NCI-H82 treated with DMSO at 0.1 percent for 48 hours (cell line): Measurements from ENCODE around the gene B3GALT4.

Experiments
- DNase-seq: peaks from one replicate; lab custom pipeline; 2025; ENCODE audit not compliant: unreplicated experiment; lab: John Stamatoyannopoulos, UW

B3GALT4 gene

DNA sequence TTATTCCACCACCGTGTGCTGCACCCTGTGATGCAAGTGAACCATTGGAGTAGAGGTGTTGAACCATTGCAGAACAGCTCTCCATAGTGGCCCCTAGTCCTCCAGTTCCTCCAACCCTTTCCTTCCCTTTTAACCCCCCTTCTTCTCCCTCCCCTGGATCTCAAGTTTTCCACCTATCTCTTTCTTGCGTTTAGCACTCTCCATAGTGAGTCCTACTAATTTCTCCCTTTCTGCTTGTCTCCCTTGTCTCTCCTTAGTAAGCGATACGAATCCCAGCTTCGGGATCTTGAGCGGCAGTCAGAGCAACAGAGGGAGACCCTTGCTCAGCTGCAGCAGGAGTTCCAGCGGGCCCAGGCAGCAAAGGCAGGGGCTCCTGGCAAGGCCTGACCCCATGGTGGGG is 13.5 kb downstream of the B3GALT4 start:
- no peak for DNase-seq

DNA sequence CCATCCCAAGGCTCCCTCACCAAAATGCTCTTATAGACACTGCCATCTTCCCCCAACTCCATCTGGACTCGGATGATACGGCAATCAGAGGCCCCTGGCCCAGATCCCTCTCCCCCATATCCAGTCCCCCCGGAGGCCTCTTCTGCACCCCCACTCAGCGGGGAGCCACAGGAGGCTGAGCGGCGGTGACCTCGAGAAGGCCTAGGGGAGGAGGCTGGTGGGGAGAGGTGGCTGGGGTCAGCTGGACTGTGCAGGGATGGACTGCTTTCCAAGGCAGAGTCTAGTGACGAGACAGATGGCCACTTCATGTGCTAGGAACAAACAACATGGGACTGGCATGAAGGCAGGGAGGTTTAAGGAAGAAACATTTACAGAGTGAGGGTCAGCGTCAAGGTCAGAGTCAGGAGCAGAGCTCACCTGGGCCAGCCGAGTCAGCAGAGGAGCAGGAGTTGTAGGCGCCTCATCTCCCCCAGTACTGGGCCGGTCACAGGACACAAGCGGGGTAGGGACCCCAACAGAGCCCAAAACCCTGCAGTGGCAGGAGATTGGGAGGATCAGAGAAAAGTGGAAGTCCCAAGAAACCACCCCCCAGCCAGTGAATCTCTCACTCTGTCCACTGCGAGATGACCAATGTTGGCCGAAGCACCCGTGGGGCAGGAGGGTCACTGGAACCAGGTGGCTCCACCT is 16.2 kb downstream of the B3GALT4 start:
- DNase-seq = no peak

DNA sequence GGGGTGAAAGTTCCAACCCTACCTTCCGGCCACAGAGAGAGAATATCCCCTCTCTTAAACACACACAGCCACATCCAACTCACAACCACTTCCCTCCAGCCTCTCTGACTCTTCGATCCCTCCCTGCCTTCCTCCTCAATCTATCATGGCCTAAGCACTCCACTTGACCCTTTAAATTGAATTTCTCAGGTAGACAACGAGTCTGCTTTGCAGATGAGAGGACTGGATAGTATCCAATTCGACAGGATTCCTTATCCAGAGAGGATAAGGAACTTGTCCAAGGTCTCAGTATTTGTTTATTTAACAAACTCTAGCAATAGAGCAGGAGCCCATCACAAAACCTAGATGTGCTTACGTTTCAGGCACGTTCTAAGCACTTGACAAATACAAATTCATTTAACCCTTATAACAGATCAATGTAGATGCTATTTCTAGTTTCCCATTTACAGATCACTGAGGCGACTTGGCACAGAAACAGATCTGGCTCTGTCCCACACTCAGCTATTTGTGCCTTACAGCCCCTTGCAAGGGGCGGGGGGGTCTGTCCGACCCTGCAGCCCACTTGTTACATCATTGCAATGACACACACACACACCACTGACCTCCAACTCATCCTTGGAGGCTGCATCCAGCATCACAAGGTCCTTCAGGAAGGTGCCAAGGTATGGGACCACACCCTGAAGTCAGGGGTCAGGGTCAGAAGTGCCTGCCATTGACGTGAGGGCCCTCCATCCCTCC is 17.3 kb downstream of the B3GALT4 start:
- no peak for DNase-seq

DNA sequence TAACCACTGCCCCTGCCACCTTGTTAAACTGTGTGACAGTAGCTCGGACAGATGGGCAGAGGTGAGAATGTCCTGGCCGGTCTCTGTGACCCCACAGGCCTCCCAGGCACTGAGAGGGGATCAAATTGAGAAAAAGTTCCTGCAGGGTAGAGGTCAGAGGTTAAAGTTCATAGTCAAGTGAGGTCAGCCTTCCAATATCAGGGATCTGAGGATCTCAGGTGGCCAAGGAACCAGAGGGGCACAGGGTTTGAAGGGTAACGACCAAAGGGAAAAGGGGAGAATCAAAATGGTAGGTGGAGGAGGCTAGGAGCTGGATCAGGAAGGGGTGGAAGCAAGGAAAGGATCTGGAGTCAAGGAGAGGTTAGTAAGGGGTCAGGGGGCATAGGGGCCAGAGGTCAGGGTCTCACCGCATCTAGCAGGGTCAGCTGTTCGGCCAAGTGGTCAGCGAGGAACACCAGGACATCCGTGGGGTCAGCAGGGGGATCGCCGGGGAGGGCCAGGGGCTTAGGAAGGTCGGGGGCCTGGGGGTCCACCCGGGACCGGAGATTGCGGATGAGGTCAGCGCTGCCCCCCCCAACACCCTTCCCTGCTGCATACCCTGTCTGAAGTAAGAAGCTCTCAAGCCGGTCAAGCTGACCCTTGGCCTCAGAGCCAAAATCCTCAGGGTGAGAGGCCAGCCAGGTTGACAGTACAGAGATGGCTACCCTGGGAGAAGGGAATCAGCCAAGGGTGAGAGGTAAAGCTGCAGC is 18.9 kb downstream of the B3GALT4 start:
- DNase-seq = no peak

DNA sequence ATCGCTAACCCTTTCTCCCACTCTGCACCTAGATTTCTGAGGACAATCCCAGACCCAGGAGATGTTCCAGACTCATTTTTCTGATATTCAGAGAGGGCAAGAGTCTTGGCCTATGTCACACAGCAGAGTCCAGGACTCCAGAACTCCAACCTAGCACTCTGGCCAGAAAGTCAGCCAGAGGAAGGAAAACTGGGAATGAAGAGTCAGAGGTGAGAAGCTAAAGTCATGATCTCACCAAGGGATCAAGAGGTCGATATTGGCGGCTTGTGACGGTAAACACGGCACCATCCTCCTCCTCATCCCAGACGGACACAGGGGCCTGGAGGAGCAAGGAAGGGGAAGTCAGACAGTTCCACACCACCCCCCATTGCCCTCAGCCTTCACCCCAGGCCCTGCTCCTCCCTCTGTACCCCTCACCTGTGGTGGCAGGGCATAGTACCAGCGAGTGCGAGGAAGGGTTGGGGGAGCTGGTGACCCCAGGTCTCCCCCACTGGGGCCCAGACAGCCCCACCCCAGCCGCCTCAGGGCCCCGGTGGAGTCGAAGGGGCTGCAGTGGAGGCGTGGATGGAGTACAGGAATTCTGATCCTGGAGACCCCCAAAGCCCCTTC is 20.0 kb downstream of the B3GALT4 start:
- no peak for DNase-seq

DNA sequence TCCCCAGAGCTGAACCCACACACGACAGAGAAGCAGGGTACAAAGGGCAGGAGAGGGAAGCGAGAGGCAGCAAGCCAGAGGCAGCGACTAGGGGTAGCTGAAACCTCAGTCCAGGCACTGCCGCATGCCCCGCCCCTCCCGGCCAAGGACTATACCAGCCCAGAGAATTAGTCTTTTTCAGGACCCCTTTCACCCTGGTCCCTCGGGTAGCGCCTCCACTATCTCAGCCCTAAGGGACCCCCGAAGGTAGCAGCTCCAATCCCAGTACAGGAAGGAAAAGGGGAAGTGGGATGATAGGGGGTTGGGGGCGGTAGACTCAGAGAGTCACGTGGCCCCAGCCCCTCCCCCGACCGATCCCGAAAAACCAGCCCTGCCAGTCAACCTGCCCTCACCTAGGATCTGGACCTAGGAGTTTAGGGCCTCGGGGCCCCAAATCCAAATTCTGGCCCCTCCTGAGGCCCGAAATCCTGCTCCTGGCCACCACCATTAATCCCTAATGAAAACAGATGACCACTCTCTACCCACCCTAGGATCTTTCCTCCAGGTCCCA is 20.6 kb downstream of the B3GALT4 start:
- no peak for DNase-seq

DNA sequence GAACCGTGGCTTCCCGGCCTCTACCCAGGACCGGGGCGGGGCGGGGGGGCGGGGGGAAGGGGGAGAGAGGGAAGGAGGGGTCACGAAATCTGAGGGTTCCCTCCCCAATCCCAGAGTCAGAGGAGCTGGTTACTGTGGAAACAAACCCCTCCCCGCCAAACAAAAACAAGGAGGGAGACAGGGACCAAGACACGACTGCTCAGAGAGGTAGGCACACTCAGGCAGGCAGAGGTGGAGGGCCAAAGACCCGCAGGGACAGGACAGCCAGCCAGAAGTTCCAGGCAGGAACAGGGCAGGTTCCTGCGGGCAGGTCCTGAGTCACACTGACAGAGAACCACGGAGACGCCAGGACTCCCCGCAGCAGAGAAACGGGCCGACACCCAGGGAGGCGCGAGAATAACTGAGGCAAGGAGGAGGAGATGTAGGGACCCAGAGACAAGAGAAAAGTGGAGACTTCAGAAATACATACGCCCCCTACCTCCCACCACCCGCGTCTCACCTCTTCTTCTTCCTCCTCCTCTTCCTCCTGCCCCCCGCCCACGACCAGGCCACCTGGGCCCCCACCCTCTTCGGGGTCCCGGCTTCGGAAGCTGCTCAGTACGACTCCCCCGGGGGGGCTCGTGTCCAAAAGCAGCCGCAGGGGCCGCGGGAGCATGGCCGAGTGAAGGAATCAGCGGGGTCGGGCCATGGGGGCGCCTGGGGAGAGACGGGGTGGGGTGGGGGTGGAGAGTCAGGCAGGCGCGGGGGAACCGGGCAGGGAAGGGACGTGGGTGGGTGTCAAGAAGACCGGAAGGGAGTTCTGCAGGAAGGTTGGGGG is 21.2 kb downstream of the B3GALT4 start:
- no peak for DNase-seq

DNA sequence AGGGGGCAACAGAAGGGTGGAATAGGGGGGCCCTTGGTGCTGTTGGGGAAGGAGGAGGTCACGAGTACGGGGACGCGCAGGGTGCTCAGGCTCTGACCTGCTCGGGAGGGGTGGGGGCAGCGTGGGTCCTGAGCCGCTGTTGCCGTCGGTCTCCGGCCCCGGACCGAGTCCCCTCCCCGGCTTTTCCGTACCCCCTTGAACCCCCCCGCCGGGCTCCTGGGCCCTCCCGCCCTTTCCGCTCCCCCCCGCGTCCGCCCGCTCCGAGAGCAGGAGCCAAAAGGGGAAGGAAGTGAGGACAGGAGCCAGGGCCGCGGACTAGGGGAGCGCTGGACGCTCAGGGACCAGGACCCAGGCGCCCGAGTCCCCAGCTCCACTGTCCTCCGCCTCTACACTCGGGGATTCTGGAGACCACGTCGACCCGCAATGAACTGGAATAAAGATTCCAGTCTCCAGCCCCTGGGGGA is 21.9 kb downstream of the B3GALT4 start, which contains the start of gene RGL2:
Gene RGL2, minus strand, starts transcription at position 170 of the 464 bp plus-strand sequence. CDS start 332 bp downstream, outside the sequence.
- DNase-seq = no peak

DNA sequence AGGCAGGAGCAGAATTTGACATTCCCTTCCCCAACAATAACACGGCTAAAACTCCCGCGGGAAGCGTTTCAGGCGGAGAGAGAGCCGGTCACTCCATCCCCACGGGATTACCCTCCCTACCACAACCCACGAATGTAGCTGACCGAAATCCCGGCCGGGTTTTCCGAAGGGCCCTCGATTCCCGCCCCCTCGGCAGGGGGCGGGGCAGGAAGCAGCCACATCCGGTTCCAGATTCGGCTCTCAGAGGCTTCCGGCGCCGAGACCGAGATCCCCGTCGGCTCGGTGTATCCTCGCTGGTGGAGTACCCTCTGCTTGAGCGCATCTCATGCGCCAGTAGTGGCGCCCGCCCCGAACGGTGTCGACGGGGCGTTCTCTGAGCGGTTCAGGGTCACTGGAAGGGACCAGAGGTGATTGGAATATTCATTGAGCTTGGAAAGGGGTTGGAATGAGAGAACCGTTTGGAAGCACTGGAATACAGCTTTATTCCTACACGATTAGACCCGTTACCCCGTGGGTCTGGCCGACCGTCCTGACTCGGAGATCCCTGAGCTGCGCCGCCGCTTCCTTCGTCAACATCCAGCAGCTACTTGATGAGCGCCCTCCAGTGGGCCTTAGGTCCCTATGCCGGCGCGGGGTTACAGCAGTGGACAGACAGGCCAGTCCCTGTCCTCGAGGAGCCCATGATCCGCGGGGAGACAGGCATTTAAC is 22.5 kb downstream of the B3GALT4 start:
- DNase-seq = peak; percentile 81

DNA sequence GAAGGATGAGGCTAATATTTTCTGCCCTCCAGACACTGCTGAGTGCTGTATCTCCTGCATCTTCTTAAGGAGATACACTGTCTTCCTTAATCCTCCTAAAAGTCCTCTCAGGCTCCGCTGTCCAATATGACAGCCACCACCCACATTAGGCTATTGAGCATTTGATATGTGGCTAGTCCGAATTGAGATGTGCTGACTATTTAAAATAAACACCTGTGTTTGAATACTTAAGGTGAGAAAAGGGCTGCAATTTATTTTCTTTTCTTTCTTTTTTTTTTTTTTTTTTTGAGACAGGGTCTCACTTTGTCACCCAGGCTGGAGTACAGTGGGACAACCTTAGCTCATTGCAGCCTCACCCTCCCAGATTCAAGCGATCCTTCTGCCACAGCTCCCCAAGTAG is 25.0 kb downstream of the B3GALT4 start:
- DNase-seq = no peak

DNA sequence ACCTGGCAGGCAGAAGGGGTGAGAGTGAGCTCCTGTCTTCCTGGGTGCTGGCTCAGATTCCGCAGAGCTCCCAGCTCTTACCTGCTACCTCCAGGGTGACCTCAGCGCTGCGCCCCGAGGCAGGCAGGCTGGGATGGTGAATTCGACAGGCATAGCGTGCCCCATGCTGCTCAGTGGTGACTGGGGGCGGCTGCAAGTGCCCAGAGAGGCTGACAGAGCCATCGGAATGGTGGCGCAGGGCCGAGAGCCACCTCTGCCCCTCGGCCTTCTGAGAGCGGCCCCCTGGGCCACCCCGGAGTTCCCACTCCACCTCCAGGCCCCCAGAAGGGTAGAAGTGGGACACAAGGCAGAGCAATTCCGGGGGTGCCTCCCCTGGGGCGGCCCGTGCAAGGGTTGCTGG is 27.3 kb downstream of the B3GALT4 start:
- no peak for DNase-seq

DNA sequence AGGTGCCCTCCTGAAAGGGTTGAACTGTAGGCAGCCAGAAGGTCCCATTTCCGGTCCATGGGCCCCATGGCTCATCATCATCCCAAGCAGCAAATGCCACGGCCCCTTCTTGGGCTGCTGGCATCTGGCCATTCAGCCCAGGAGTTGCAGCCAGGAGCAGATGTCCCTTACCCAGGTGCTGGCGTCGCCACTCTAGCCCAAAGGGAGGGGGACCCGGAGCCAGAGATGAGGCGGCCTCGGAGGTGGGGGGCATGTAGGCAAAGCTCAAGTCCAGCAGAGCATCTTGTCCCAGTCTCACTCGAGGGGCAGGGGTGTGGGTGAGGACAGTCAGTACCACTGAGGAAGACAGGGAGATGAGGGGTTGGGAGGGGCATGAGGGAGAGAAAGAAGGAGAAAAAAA is 28.1 kb downstream of the B3GALT4 start:
- DNase-seq = no peak

DNA sequence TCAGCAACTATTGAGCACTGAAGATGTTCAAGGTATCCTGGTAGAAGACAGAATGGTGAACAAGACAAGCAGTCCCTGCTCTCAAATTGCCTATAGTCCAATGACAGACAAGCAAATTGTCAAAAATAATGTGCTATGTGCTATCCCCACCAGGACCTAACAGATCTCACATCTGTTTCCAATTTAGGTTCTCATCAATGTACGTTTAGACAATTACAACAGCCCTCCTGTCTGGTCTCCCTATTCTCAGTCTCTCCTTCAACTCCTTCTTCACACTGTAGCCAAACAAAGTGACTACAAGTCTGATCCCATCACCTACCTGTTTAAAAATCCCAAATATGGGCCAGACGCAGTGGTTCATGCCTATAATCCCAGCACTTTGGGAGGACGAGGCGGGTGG is 29.4 kb downstream of the B3GALT4 start:
- DNase-seq = no peak

DNA sequence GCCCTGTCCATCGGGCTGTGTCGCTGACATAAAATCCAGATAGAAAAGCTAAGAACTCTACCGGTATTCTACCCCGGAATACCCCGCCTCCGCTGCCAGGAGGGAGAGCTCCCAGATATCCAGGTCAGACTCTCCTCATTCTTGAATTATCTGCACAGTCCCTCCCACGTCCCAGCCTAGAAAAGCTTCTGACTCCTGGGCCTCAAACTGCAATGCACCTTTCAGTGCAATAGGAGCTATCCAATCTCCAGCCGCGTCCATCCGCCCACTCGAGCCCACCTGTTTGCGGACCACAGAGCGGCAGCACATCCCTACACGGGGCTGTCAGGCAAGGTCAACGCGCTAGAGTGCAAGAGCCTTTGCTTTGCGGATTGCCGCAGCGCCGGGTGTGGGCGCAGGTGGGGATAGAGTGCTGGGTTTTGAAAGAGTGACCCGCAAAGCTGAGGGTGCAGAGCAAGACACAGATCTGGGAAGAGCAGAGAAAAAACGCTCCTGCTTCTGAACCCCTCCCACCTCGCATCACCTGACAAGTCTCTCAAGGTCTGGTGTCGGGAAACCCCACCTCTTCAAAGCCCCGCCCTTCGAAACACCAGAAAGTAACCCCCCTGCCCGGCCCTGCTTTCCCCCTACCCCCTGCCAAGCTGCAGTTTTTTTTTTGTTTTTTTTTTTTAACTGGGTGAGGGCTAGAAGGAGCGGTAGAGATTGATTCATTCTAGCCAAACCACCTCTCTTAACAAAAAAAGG is 35.6 kb downstream of the B3GALT4 start:
- DNase-seq = peak; percentile 54

DNA sequence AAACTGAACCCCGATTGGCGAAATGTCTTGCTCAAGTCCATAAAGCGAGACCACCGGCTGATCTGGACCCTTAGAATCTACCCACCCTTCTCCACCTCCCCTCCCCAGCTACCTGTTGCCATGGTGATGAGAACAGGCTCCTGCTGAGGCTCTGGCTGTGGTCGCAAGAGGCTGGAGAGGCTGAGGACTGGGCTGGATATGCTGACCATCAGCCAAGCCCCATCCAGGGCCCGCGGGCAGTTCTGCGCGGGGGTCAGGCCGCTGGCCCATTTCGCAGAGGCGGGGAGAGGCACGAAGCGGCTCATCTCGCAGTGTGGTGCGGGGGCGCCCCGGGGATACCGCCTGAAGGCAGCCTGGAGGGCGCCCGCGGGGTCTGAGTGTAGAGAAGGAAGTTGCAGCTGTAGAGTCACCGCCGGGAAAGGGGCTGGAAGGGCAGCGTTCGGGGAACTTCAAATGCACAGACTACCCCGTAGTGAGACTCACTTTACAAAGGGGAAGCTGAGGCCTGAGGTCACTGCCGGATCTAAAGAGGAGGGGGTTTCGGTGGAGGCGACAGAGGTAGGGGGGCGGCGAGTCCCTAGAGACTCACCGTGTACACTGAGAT is 36.3 kb downstream of the B3GALT4 start:
- no peak for DNase-seq

DNA sequence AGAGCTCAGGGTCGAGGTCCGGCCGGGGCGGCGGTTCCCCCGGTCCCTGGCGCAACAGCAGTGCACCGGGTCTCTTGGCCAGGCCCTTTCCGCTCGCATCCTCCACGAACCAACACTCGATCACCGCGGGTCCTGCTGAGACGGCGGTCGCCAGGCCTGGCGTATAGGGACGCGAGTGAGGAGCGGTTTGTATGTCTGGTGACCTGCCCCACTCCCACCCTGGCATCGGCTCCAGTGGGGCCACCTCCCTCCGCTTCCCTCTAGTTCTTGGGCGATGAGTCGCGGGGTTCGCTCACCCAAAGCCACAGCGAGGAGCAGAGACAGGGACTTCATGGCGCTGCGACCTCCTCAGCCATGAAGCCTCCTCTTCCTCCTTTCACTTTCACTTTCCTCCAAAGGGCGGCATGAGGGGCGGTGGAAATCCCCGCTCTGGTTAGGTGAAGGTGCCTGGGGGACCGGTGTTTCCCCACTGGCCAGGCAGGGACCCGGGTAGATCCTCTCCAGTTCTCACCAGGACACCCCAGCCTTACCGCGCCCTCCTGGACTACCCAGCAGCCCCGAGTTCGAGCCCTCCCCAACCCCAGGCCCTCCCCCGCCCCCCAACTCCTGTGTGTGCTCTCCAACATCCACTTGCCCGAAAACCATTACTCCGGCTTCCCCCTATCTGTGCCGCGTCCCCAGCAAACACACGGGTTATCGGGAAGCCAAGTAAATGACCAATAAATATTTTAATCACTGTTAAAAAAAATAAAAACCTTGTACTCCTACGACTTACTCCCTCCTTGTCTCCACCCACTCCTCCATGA is 37.0 kb downstream of the B3GALT4 start, which contains the start of gene TAPBP:
Gene TAPBP, minus strand, starts transcription at position 370 of the 806 bp plus-strand sequence. Its CDS starts 37 bp downstream, at position 333.
- no peak for DNase-seq

DNA sequence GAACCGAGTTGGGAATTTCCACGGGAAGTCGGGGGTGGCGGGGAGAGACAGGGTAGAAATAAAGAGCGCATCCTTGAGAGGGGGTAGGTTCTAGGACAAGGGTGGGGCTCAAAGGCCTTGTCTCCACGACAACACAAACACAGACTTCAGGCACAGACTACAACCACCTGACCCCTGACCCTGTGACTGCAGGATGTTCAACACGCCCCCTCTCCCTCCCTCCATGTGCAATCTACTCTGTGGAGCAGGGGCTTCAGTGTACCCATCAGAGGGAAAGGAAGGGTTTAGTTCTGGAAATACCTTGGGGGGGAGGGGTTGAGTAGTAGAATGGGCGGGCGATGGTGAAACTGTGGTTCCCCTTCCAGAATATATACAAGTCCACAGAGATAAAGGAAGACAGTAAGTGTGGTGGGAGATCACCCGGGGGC is 37.6 kb downstream of the B3GALT4 start:
- no peak for DNase-seq
